T-helper 17 cell (primary cell): ENCODE measurements around the gene FNDC7. TPM values are rescaled to one million over a fixed set of nuclear protein-coding genes. Genes with fewer than 3 reads are reported as not detected.

Experiments
- ATAC-seq: fragments of 150-1000 bp; cut with Tn5 transposase; 2 replicates; pipeline ENCODE4 v1.10.0; 2021; ENCODE audit warnings: mild to moderate bottlenecking, moderate library complexity
- DNase-seq, 3 donors: peaks; one replicate each; pipeline versions ENCODE4 v3.0.0 to v3.0.0-alpha.2; 2020 to 2021
- H3K9me3 ChIP-seq: one replicate; pipeline ENCODE4 v1.7.0; 2013; ENCODE audit warnings: low read length, mild to moderate bottlenecking; ENCODE audit not compliant: control insufficient read depth, poor library complexity, severe bottlenecking
- H3K27ac Mint-ChIP-seq: one replicate; pipeline ENCODE4 v1.8.0; 2022; ENCODE audit warnings: mild to moderate bottlenecking, moderate library complexity, mixed read lengths
- H3K27me3 Mint-ChIP-seq: one replicate; pipeline ENCODE4 v1.8.0; 2022; ENCODE audit warnings: mixed read lengths
- H3K36me3 Mint-ChIP-seq: one replicate; pipeline ENCODE4 v1.8.0; 2022; ENCODE audit warnings: low read depth, mixed read lengths
- H3K4me1 Mint-ChIP-seq: one replicate; pipeline ENCODE4 v1.8.0; 2022; ENCODE audit warnings: mild to moderate bottlenecking, mixed read lengths
- H3K4me3 Mint-ChIP-seq: one replicate; pipeline ENCODE4 v1.8.0; 2022; ENCODE audit warnings: mild to moderate bottlenecking, moderate library complexity, mixed read lengths
- total RNA-seq, 4 donors: library from RNA in 2 of 4; stranded (reverse) in 2 of 4; gene quantifications; one replicate each; pipeline ENCODE4 v1.2.3 and lab custom pipeline; 2022 to 2026

Gene FNDC7
- total RNA-seq, 2 donors from 2014 or later, result 0.18 to 0.35 TPM

DNA sequence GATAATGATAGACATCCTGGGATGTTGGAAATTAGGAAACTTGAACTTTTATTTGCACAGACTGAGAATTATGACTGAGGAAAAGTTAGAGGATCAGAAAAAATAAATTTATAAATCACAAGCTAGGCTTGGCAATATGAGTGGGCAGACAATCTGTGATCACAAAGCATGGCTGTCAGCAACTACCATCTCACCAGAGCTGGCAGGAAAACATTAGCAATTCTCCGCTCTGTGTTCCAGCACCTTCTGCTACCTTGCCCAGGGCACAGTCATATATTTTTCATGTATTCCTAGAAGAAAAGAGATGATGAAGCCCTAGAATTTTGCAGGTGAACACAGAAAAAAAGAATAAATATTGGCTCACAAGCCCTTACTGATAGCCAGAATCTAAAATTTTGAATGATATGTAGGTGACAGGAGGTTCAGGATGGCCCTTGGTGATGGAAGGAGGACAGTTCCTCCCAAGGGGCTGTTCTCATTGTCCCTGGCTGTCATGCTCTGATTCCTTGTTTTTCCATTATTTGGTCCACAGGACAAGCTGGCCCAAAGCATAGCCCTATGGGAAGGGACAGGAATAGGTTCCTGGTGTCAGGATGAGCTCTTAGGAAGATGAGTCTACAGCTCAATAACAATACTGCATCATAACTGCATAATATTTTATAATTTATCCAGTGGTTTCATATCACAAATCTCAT, 21.6 kb downstream of the FNDC7 start:
- H3K27ac Mint-ChIP-seq, result no peak overlapping the region
- DNase-seq, result no peak
- H3K36me3 Mint-ChIP-seq, result peaks cover 7% of the 10 kb centered on the region
- no peaks in the 10 kb centered on the region for H3K9me3 ChIP-seq
- H3K4me3 Mint-ChIP-seq, result no peak overlapping the region
- H3K27me3 Mint-ChIP-seq, result peaks cover 32% of the 10 kb centered on the region
- H3K4me1 Mint-ChIP-seq, result no peaks in the 10 kb centered on the region
- no peak for ATAC-seq

DNA sequence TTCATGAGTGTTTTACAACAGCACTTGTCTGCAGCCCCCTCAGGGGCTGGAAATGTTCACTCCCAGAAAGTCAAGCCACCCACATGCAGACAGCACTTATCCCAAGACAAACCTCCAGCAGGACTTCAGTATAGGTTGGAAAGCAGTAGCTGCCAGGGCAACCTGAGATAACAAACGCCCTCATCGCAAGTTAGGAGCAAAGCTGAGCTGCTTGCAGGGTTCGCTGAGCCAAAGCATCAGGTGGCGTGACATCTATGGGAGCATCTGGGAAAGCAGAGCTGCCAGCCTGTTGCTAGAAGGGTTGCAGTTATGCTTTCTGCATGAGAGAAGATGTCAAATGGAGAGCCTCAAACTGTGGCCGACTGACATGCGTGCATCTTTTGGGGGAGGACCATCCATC, 29.5 kb downstream of the FNDC7 start:
- ATAC-seq (no peak), DNase-seq (no peak)
- H3K9me3 ChIP-seq, result no peaks in the 10 kb centered on the region
- H3K4me1 Mint-ChIP-seq, result peaks cover 10% of the 10 kb centered on the region
- no peak overlapping the region for H3K4me3 Mint-ChIP-seq
- H3K36me3 Mint-ChIP-seq, result peaks cover 7% of the 10 kb centered on the region
- H3K27me3 Mint-ChIP-seq, result peaks cover 13% of the 10 kb centered on the region
- no peak overlapping the region for H3K27ac Mint-ChIP-seq

DNA sequence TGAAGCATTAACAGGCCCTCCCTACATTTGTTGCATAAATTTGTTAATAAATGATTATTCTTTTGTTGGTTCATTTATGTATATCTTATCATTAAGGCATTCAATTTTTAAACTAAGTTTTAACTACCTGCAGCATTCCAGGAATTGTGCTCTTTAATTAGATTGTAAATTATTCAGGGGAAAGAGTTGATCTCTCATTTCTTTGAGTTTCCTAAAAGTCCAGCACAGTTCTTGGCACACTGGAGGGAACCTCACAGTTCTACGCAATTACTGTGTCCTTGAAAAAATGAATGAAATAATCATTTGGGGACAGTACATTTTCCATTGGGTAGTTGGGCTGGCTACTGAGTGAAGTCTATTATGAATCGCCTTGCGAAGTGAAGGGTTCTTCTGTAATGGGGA, 33.3 kb downstream of the FNDC7 start:
- H3K9me3 ChIP-seq, result no peaks in the 10 kb centered on the region
- H3K27ac Mint-ChIP-seq, result peak overlapping the region; percentile 98
- peaks cover 13% of the 10 kb centered on the region for H3K27me3 Mint-ChIP-seq
- H3K36me3 Mint-ChIP-seq, result peaks cover 16% of the 10 kb centered on the region
- H3K4me3 Mint-ChIP-seq, result peak overlapping the region; percentile 100
- no peak for ATAC-seq
- DNase-seq, result no peak
- peaks cover 32% of the 10 kb centered on the region for H3K4me1 Mint-ChIP-seq

DNA sequence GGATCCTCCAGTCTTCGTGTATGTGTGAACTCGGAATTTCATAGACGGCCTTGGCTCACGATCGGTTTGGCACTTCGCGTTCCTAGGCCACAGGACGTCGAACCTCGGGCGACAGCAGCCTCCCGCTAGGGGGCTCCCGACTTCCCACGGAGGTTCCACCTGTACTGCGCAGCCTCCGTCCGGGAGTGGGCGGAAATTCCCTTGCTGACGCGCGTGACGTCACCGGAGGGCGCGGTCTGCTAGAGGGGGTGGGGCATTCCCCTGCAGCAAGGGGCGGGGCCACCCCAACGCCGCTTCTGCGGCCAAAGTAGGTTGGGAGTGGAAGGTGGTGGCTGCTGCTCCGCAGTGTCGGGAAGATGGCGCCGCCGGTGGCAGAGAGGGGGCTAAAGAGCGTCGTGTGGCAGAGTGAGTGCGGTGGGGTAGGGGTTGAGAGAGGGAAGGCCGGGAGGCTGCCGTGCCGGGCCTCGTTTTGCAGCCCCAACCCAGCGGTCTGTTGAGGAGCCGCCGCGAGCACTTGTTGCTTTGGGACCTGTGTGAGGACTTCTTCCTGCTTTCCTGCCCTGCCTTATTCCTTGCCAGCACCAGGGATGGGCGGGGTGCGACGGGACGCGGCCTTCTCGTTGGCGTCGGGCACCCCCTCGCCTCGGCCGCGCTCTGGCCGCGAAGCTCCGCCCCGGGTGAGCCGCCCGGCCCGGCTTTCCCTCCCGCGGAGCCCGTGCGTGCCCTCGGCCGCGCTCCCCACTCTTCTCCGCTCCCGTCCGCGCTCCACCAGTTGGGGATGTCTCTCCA, 33.9 kb downstream of the FNDC7 start, which contains the start of gene STXBP3:
Gene STXBP3 (plus strand): TSS at position 293 of the 789 bp plus-strand sequence. CDS start 64 bp downstream, at position 357.
- DNase-seq (peak; percentile 99 to 100 (median 100)), ATAC-seq (peak; percentile 97)
- H3K9me3 ChIP-seq, result no peaks in the 10 kb centered on the region
- Mint-ChIP-seq H3K27me3 (peaks cover 13% of the 10 kb centered on the region), H3K27ac (peak within 1 kb of the TSS; percentile 98), H3K4me1 (peaks cover 33% of the 10 kb centered on the region), H3K36me3 (peaks cover 16% of the 10 kb centered on the region), H3K4me3 (peak within 1 kb of the TSS; percentile 100)

DNA sequence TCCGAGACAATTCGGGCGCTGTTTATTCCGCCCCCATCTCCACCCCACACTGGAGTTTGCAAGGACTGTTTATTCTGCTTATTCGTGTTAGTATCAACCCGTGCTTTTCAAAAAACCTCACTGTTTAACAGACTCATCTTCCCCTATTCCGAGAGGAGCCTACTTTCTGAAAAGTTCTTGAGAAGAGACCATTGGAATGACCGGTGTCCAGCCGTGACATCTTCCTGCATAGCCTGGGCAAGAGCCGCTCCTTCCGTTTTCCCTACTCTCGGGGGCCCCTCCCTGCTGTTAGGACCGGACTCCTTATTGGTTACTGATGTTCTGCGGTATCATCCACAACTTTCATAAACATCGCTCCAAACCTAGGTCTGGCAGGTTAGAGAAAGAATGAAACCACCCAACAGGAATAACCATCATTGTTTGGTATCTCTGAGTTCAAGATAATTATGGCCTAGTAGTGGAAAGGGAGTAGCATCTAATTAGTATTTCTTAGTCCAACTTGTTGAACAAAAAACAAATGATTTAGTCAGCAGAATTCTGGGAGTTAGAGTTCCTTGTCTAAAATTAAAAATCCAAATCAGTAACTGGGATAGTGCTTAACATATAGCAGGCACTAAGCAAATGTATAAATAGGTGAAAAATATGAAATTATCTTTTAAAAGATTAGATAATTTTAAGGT, 34.6 kb downstream of the FNDC7 start:
- peaks cover 33% of the 10 kb centered on the region for H3K4me1 Mint-ChIP-seq
- peaks cover 16% of the 10 kb centered on the region for H3K36me3 Mint-ChIP-seq
- ATAC-seq, result no peak
- DNase-seq, result peak in 2 of 3 donors; percentile 12 to 14
- H3K4me3 Mint-ChIP-seq, result peak overlapping the region; percentile 100
- peak overlapping the region; percentile 98 for H3K27ac Mint-ChIP-seq
- peaks cover 8% of the 10 kb centered on the region for H3K27me3 Mint-ChIP-seq
- H3K9me3 ChIP-seq, result no peaks in the 10 kb centered on the region

DNA sequence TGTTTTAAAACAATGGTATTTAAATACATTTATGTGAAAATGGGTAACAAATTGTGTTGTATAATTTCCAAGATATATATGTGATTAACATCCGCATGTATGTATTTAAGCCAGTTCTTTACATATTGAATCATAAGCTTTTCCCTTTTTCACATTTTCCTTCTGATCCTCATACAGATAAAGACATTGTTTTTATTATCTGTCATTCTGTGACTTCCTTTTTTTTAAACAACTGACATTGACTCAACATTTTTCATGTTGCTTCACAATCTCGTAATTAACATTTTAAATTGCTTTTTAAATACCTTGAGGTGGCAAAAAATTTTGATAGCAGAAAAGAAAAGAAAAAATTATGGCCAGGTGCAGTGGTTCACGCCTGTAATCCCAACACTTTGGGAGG, 35.2 kb downstream of the FNDC7 start:
- H3K9me3 ChIP-seq, result no peaks in the 10 kb centered on the region
- peaks cover 37% of the 10 kb centered on the region for H3K4me1 Mint-ChIP-seq
- ATAC-seq (no peak), DNase-seq (no peak)
- H3K27ac Mint-ChIP-seq, result peak overlapping the region; percentile 98
- peak overlapping the region; percentile 31 for H3K4me3 Mint-ChIP-seq
- H3K27me3 Mint-ChIP-seq, result peaks cover 2% of the 10 kb centered on the region
- H3K36me3 Mint-ChIP-seq, result peaks cover 16% of the 10 kb centered on the region

DNA sequence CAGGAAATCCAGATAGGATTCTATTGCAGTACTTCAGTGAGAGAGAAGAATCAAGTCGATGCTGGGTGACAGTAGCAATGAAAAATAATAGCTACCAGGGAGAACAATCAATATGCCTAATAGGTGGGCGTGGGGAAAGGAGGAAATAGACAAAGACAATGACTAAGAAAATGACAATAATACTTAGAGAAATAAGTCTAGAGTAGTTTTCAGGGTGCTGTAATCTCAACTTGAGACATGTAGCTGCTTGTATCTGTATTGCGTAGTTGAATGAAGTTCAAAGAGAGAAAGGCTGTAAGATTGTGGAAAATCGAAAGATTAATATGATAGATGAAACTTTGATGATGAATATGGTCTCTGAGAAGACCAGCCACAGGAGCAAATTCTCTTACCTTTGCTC, 36.4 kb downstream of the FNDC7 start:
- Mint-ChIP-seq H3K27ac (peak overlapping the region; percentile 98), H3K4me1 (peaks cover 39% of the 10 kb centered on the region), H3K4me3 (peak overlapping the region; percentile 71), H3K36me3 (peaks cover 16% of the 10 kb centered on the region), H3K27me3 (no peaks in the 10 kb centered on the region)
- ATAC-seq (no peak), DNase-seq (no peak)
- no peaks in the 10 kb centered on the region for H3K9me3 ChIP-seq

DNA sequence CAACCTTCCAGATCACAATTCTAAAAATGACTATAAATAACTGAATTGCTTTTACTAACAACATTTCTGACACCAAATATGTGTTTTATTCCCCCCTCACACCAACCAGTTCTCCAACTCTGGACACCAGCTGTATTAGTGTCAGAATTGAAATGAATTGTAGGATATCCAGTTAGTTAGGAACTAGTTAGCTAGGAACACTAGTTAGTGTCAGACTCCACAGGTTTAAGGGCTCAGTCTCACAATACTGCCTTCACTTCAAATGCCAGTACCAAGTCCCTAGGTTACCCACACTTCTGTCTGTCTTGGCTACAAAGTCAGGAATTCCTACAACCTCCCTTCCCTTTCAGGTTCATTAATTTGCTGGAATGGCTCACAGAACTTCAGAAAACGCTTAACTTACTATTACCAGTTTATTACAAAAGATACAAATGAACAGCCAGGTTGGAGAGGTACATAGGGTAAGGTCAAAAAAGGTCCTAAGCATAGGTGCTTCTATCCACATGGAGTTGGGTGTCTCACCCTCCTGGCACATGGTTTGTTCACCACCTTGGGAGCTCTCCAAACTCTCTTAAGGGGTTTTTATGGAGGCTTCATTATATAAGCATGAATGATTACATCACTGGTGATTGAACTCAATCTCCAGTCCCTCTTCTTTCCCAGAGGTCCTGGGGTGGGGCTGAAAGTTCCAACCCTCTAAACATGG, 37.9 kb downstream of the FNDC7 start:
- H3K27me3 Mint-ChIP-seq, result no peaks in the 10 kb centered on the region
- ATAC-seq (no peak), DNase-seq (no peak)
- H3K36me3 Mint-ChIP-seq, result peaks cover 16% of the 10 kb centered on the region
- H3K4me3 Mint-ChIP-seq, result no peak overlapping the region
- H3K4me1 Mint-ChIP-seq, result peaks cover 41% of the 10 kb centered on the region
- H3K9me3 ChIP-seq, result no peaks in the 10 kb centered on the region
- H3K27ac Mint-ChIP-seq, result peak overlapping the region; percentile 65

DNA sequence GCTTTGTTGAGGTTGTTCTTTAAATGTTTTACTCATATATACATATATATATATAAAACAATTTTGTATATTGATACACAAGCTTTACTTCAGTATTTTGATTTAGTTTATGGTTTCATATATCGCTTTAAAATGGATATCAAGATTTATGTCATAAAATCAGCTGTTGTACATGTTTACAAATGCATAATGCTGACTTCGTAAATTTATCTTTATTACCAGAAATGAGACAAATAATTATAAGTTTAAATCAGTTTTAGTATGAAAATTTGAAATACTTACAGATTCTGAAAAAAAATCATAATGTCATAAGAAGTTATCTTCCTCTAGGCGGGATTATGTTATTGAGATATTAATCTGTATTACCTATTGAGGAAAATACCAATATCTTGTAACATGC, 40.7 kb downstream of the FNDC7 start:
- Mint-ChIP-seq H3K36me3 (peaks cover 7% of the 10 kb centered on the region), H3K27me3 (no peaks in the 10 kb centered on the region), H3K4me3 (no peak overlapping the region), H3K27ac (peak overlapping the region; percentile 29), H3K4me1 (peaks cover 29% of the 10 kb centered on the region)
- ATAC-seq, result no peak
- H3K9me3 ChIP-seq, result no peaks in the 10 kb centered on the region
- no peak for DNase-seq

DNA sequence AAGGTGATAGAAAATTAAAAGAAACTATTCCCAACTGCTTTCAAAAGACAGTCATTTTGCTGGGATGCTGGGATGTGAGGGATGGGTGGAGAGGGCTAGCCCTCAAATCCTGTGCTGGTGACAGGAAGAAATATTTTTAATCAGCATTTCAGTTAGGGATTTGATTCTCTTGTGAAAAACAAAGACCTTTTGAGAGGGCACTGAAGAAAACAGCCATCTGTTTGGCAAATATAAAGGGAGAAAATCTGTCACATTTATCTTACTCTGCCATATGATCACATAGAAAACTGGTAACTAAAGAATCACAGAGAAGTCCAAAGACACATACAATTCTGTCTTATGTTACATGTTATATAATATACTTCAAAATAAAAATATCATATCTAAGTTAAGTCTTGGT, 46.1 kb downstream of the FNDC7 start:
- Mint-ChIP-seq H3K27ac (no peak overlapping the region), H3K4me3 (no peak overlapping the region), H3K36me3 (no peaks in the 10 kb centered on the region), H3K27me3 (no peaks in the 10 kb centered on the region), H3K4me1 (peaks cover 9% of the 10 kb centered on the region)
- no peak for DNase-seq
- no peaks in the 10 kb centered on the region for H3K9me3 ChIP-seq
- ATAC-seq, result no peak

DNA sequence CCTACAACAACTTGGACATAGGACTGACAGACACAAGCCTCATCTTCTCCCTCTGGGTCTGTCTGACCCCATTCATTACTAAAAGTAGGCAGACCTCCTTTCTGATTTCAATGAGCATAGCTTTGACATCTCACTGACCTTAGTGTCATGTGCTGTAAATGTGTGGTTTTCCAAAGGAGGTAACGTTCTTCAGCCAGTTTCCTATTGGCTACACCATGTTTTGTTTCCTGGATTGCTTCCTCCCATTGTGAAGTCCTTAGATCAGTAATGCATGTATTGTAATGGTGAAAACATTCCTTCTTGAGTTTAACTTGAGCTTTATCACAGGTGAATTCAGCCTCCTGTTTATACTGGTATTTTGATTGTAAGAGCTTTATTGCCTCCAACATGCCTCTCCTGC, 54.4 kb downstream of the FNDC7 start:
- ATAC-seq (no peak), DNase-seq (no peak)
- Mint-ChIP-seq H3K4me1 (peaks cover 15% of the 10 kb centered on the region), H3K27ac (no peak overlapping the region), H3K36me3 (peaks cover 10% of the 10 kb centered on the region), H3K4me3 (no peak overlapping the region), H3K27me3 (no peaks in the 10 kb centered on the region)
- no peaks in the 10 kb centered on the region for H3K9me3 ChIP-seq

DNA sequence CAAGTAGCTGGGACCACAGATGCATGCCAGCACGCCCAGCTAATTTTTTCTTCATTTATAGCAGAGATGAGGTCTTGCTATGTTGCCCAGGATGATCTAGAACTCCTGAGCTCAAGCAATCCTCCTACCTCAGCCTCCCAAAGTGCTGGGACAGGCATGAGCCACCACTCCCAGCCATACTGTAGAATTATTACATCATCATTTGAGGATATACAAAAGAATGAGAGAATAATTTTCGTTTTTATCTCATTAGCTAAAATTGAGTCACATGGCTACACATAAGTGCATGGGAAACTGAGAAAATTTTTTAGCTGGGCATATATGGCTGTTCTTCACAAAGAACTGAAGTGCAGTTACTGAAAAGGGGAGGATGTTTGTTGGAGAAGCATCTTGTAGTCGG, 55.0 kb downstream of the FNDC7 start:
- no peak for ATAC-seq
- no peak overlapping the region for H3K27ac Mint-ChIP-seq
- no peak overlapping the region for H3K4me3 Mint-ChIP-seq
- H3K36me3 Mint-ChIP-seq, result peaks cover 10% of the 10 kb centered on the region
- no peak for DNase-seq
- H3K4me1 Mint-ChIP-seq, result peaks cover 14% of the 10 kb centered on the region
- H3K9me3 ChIP-seq, result no peaks in the 10 kb centered on the region
- no peaks in the 10 kb centered on the region for H3K27me3 Mint-ChIP-seq

DNA sequence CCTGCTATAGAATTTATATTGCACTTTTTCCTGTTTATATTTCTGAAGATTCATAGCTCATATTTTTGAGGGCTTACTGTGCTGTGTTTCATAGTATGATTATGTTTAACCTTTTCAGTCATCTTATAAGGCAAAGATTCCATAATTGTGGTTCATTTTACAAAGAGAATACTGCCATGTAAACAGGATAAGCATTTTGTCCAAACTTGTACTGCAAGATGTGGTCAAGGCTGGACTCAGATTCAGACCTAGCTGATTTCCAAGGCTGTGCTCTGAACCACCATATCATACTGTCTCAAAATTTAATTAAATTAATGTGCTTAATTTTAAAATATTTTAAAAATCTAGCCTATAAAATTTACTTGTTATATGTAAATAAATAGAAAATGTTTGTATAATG, 65.1 kb downstream of the FNDC7 start:
- peaks cover 9% of the 10 kb centered on the region for H3K4me1 Mint-ChIP-seq
- H3K27ac Mint-ChIP-seq, result no peak overlapping the region
- H3K36me3 Mint-ChIP-seq, result peaks cover 11% of the 10 kb centered on the region

More for the DNA sequence above, 65.1 kb downstream of the FNDC7 start:
- ATAC-seq, result no peak
- Mint-ChIP-seq H3K27me3 (no peaks in the 10 kb centered on the region), H3K4me3 (no peak overlapping the region)
- no peak for DNase-seq
- H3K9me3 ChIP-seq, result no peaks in the 10 kb centered on the region
